HG02642 (cell line): ENCODE results near the gene PTPN22.

Source experiments
- ATAC-seq: cut with Tn5 transposase; IDR thresholded peaks from one replicate; pipeline ENCODE4 v1.9.1; 2021; ENCODE audit warnings: mild to moderate bottlenecking; ENCODE audit not compliant: unreplicated experiment, poor library complexity

Gene PTPN22

GRCh38 chr1:113768916-113769600, 102.5 kb downstream of the PTPN22 start:
- no peak for ATAC-seq

GRCh38 chr1:113765306-113766230, 105.9 kb downstream of the PTPN22 start:
- ATAC-seq: no peak
